Measurements from ENCODE around the gene TMEM9B.
"Not testable (repeated sequence)": the region's sequence is repeated elsewhere in the genome, so short reads cannot be mapped to it uniquely, and the experiment has no call there.

The TMEM9B gene

GRCh38 chr11:8964324-8965320 is at the start of gene TMEM9B:
TMEM9B (minus strand) TSS chr11:8964442; CDS start chr11:8964313, 129 bp downstream.
- peak; percentile 72 for DNase-seq

GRCh38 chr11:9013373-9013772 is 49.1 kb upstream of the TMEM9B start:
- DNase-seq, result no peak

- not testable (repeated sequence) for DNase-seq
These were observed 45.3 kb upstream of the TMEM9B start for GRCh38 chr11:9009538-9009937.

GRCh38 chr11:9008661-9009060 is 44.4 kb upstream of the TMEM9B start:
- DNase-seq, result no peak

- no peak for DNase-seq
These were observed 43.8 kb upstream of the TMEM9B start for GRCh38 chr11:9008011-9008550.

GRCh38 chr11:9005087-9005486 is 40.8 kb upstream of the TMEM9B start:
- no peak for DNase-seq

- no peak for DNase-seq
These were observed 40.1 kb upstream of the TMEM9B start for GRCh38 chr11:9004183-9004926.

- DNase-seq, result no peak
These were observed 39.4 kb upstream of the TMEM9B start, which contains the start of gene NRIP3 for GRCh38 chr11:9003573-9004182. NRIP3 (minus strand) TSS chr11:9004001; CDS start chr11:9003935, 66 bp downstream.

GRCh38 chr11:9002920-9003572 is 38.8 kb upstream of the TMEM9B start:
- no peak for DNase-seq

- DNase-seq, result peak; percentile 1
These were observed 37.5 kb upstream of the TMEM9B start for GRCh38 chr11:9001736-9002135.

GRCh38 chr11:8998017-8998416 is 33.8 kb upstream of the TMEM9B start:
- no peak for DNase-seq

GRCh38 chr11:8997451-8997850 is 33.2 kb upstream of the TMEM9B start:
- no peak for DNase-seq

GRCh38 chr11:8989453-8989852 is 25.2 kb upstream of the TMEM9B start:
- no peak for DNase-seq

- DNase-seq, result no peak
These were observed 24.3 kb upstream of the TMEM9B start for GRCh38 chr11:8988329-8989234.

- no peak for DNase-seq
These were observed 23.2 kb upstream of the TMEM9B start for GRCh38 chr11:8987446-8987845.

- DNase-seq, result not testable (repeated sequence)
These were observed 22.5 kb upstream of the TMEM9B start for GRCh38 chr11:8986772-8987171.

- no peak for DNase-seq
These were observed 21.2 kb upstream of the TMEM9B start for GRCh38 chr11:8985462-8985861.

- DNase-seq, result no peak
These were observed 19.3 kb upstream of the TMEM9B start for GRCh38 chr11:8983552-8983951.

- DNase-seq, result no peak
These were observed 16.2 kb upstream of the TMEM9B start for GRCh38 chr11:8980485-8980884.

GRCh38 chr11:8979365-8979764 is 15.1 kb upstream of the TMEM9B start:
- not testable (repeated sequence) for DNase-seq

- DNase-seq, result no peak
These were observed 8.9 kb upstream of the TMEM9B start for GRCh38 chr11:8973121-8973520.

Measured in GOT3 (cell line).